Adipocyte (in vitro differentiated cells): Measurements from ENCODE around the gene MYH16.
"Not testable (repeated sequence)": the region's sequence is repeated elsewhere in the genome, so short reads cannot be mapped to it uniquely, and the experiment has no call there.

Experiments
- DNase-seq: peaks from one replicate; pipeline ENCODE4 v3.0.0-alpha.2; 2015; ENCODE audit warnings: low read depth
- H3K27me3 ChIP-seq: replicated peaks from 2 replicates; pipeline ENCODE4 v1.7.0; 2013; ENCODE audit warnings: mild to moderate bottlenecking, low read length, moderate library complexity; ENCODE audit not compliant: control insufficient read depth, insufficient read depth
- H3K36me3 ChIP-seq: 2 replicates; pipeline ENCODE4 v1.7.0; 2013; ENCODE audit warnings: low read length, mild to moderate bottlenecking, moderate library complexity; ENCODE audit not compliant: control insufficient read depth, insufficient read depth, severe bottlenecking
- H3K4me1 ChIP-seq: 2 replicates; pipeline ENCODE4 v1.7.0; 2013; ENCODE audit warnings: mild to moderate bottlenecking, low read length, moderate library complexity; ENCODE audit not compliant: control insufficient read depth, insufficient read depth
- H3K4me3 ChIP-seq: 2 replicates; pipeline ENCODE4 v1.7.0; 2013; ENCODE audit warnings: mild to moderate bottlenecking, low read length, moderate library complexity
- H3K9ac ChIP-seq: 2 replicates; pipeline ENCODE4 v1.7.0; 2013; ENCODE audit warnings: mild to moderate bottlenecking, low read length, moderate library complexity
- H3K9me3 ChIP-seq: 2 replicates; pipeline ENCODE4 v1.7.0; 2013; ENCODE audit warnings: mild to moderate bottlenecking, low read length, moderate library complexity; ENCODE audit not compliant: control insufficient read depth

The MYH16 gene

DNA sequence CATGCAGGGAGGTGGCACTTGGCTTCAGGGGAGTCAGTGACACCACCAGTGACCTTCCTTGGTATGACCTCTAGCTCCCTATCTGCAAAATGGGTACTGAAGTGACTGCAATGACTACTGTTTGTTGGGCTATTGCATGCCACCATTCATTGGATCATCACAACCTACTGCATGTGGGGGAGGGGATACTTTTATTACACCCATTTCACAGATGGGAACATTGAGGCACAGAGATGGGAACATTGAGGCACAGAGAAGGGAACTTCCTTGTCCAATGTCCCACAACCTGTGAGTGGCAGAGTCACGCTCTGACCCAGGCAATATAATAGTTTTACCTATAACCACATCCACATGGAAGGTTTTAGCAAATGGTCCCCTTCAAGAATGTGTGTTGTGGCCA lies 12.2 kb upstream of the MYH16 start:
- Histone ChIP-seq H3K9me3 (peaks cover 5% of the 10 kb centered on the region), H3K36me3 (no peaks in the 10 kb centered on the region), H3K9ac (no peak overlapping the region), H3K4me1 (peaks cover 6% of the 10 kb centered on the region), H3K27me3 (peaks cover 10% of the 10 kb centered on the region), H3K4me3 (no peak overlapping the region)
- no peak for DNase-seq

DNA sequence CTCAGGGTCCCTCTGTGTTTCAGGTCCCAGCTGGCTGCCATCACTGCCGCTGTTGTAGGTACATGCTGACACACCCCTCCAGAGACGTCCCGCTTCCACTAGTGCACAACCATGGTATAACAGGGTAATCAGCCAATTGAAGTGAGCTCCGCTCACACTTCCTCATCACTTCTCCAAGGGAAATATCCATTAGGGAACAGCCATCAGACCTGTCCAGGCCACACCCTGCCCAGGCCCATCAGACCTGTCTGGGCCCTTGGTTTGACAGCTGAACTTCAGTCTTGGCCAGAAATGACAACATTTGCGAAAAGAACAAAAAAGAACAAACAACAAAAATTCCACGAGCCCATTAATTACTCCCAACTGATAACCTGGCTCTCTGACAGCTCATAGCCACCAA lies 11.0 kb upstream of the MYH16 start:
- Histone ChIP-seq H3K9me3 (peaks cover 5% of the 10 kb centered on the region), H3K9ac (no peak overlapping the region), H3K4me3 (no peak overlapping the region), H3K36me3 (no peaks in the 10 kb centered on the region), H3K4me1 (no peaks in the 10 kb centered on the region), H3K27me3 (peaks cover 10% of the 10 kb centered on the region)
- no peak for DNase-seq

DNA sequence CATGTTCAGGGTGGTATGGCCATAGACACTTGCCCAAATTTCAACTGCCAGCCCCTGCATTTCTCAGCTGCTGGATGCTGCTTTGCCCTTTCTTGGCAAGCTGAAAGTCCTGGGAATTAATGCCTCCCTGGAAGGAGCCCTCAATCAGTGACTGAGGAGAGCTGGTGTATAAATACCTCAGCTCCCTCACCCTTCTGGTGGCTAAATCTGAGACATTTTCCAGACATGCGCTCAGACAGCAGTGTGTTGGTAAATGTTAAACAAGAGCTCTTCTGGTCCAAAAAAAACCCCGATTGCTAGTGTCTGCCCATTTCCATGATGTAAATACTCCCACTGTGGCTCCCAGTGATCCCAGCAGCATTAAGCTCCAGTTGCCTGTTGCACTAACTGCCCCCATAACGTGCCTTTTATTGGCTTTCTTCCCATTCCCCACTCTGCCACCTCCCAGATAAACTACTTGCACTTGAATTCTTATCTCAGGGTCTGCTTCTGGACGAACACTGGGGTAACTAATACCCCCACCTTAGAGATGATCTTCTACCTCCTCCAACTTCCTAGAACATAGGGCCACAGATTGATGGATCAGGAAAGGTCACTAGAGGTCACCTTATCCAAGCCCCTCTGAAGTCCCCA lies 6.7 kb upstream of the MYH16 start:
- H3K4me3 ChIP-seq = no peak overlapping the region
- peaks cover 10% of the 10 kb centered on the region for H3K27me3 ChIP-seq
- H3K9me3 ChIP-seq = no peaks in the 10 kb centered on the region
- peaks cover 6% of the 10 kb centered on the region for H3K4me1 ChIP-seq
- no peak overlapping the region for H3K9ac ChIP-seq
- no peak for DNase-seq
- no peaks in the 10 kb centered on the region for H3K36me3 ChIP-seq

DNA sequence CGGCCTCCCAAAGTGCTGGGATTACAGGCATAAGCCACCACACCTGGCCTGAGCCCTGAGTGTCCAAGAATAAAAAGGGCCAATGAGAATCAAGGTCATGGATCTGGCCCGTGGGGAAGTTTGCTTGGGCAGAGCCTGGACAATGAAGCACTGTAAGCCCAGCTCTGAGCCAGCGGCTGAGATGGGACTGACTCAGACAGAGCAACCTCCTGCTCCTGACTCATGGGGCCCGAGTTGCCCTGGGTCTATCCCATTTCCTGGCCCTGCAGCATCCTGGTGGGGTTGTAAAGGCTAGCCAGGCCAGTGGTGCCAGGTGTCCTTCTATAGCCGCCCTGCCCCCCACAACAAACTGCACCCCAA lies 5.2 kb upstream of the MYH16 start:
- Histone ChIP-seq H3K4me1 (peaks cover 6% of the 10 kb centered on the region), H3K9me3 (no peaks in the 10 kb centered on the region), H3K4me3 (no peak overlapping the region), H3K36me3 (no peaks in the 10 kb centered on the region), H3K27me3 (peaks cover 10% of the 10 kb centered on the region), H3K9ac (no peak overlapping the region)
- DNase-seq = peak; percentile 65

DNA sequence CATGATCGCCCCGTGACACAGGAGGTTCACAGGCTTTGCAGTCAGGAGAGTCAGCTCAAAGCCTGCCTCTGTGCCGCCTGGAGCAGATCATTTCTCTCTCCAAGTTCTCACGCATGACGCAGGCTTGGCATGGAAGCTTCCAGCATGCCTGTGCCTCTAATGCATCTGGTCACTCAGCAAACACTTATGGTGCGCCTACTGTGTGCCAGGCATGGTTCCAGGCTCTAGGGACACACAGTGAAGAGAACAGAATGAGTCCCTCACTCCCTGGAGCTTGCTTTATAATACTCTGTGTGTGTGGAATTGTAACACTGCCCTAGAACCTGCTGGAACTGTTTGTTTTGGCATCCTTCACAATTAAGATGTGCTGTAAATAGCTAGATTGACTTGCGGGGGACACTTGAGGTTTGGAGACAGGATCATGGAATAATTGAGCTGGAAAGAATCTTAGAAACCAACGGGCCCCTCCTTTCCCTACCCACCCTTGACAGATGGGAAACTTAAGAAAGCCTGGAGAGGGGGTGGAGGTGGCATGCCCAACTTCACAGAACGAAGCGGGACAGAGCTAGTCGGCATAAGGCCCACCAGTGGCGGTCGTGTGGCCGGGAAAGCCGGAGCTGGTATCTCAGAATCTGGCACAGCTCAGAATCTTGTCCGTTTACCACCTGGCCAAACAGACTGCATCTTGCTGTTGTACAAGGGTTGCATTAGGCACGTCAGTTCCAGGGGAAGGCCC lies 4.6 kb upstream of the MYH16 start:
- H3K9me3 ChIP-seq = no peaks in the 10 kb centered on the region
- H3K4me3 ChIP-seq = no peak overlapping the region
- no peaks in the 10 kb centered on the region for H3K36me3 ChIP-seq
- peaks cover 6% of the 10 kb centered on the region for H3K27me3 ChIP-seq
- peak; percentile 9 for DNase-seq
- no peak overlapping the region for H3K9ac ChIP-seq
- H3K4me1 ChIP-seq = peaks cover 6% of the 10 kb centered on the region

DNA sequence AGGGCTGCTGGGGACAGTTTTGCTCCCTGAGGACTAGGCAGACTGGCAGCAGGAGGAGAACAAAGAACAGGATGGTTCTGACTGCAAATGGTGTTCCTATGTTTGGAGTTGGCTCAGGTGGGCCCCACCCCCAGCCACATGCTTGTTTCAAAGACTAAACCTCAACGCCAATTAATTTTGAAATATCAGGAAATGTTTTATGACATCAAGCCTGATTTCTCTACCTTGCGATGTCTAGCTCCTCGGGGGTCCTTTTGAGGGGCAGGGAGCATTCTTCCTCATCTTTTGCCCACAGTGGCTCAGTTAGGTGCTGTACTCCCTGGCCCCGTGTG lies 4.1 kb upstream of the MYH16 start:
- Histone ChIP-seq H3K36me3 (no peaks in the 10 kb centered on the region), H3K27me3 (peaks cover 5% of the 10 kb centered on the region), H3K9me3 (no peaks in the 10 kb centered on the region), H3K4me1 (peaks cover 6% of the 10 kb centered on the region), H3K4me3 (no peak overlapping the region), H3K9ac (no peak overlapping the region)
- DNase-seq = no peak

DNA sequence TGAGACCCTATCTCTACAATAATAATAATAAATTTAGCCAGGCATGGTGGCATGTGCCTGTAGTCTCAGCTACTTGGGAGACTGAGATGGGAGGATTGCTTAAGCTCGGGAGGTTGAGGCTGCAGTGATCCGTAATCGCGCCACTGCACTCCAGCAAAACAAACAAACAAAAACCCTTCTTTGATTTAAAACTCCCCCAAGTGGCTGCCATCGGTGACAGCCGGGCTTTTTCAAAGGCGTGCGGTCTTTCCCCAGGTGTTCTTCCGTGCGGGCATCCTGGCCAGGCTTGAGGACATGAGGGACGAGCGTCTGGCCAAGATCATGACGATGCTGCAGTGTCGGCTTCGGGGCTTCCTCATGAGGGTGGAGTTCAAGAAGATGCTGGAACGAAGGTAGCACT lies 1.9 kb upstream of the MYH16 start:
- no peak for DNase-seq
- Histone ChIP-seq H3K4me1 (peaks cover 6% of the 10 kb centered on the region), H3K9ac (no peak overlapping the region), H3K36me3 (no peaks in the 10 kb centered on the region), H3K9me3 (no peaks in the 10 kb centered on the region), H3K4me3 (no peak overlapping the region), H3K27me3 (no peaks in the 10 kb centered on the region)

DNA sequence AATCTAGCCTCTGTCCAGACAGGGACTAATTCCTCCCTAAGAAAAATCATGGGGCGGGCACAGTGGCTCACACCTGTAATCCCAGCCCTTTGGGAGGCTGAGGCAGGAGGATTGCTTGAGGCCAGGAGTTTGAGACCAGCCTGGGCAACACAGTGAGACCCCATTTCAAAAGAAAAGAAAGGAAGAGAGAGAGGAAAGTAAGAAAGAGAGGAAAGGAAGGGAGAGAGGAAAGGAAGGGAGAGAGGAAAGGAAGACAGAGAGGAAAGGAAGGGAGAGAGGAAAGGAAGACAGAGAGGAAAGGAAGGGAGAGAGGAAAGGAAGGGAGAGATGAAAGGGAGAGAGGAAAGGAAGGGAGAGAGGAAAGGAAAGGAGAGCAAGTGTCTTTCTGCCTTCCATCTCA lies 922 bp downstream of the MYH16 start:
- not testable (repeated sequence) for DNase-seq, H3K4me1 ChIP-seq, H3K36me3 ChIP-seq

DNA sequence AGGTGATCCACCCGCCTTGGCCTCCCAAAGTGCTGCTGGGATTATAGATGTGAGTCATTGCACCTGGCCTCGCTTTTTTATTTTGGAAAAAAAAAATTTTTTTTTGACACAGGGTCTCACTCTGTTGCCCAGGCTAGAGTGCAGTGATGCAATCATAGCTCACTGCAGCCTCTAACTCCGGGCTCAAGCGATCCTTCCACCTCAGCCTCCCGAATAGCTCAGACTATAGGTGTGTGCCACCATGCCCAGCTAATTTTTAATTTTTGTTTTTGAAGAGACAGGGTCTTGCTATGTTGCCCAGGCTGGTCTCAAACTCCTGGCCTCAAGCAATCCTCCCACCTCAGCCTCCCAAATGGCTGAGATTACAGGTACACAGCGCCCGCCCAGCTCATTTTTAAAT lies 2.3 kb downstream of the MYH16 start:
- not testable (repeated sequence) for H3K27me3 ChIP-seq, H3K9me3 ChIP-seq, H3K4me3 ChIP-seq, H3K9ac ChIP-seq, H3K4me1 ChIP-seq, H3K36me3 ChIP-seq, DNase-seq

More for the DNA sequence above, 922 bp downstream of the MYH16 start:
- not testable (repeated sequence) for H3K9me3 ChIP-seq, H3K27me3 ChIP-seq, H3K4me3 ChIP-seq, H3K9ac ChIP-seq

DNA sequence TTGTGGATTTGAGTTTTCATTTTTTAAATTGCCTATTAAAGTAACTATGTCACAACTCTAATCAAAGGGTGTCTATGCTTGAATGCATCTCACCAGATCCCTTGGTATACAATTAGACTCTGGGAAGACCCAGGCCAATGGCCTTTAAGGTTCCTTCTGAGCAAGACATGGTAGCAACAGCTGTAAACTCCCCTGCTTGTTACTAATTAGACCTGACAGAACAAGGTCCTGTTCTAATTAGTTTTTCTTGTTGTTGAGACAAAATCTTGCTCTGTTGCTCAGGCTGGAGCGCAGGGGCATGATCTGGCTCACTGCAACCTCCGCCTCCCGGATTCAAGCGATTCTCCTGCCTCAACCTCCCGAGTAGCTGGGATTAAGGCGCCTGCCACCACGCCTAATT lies 2.9 kb downstream of the MYH16 start:
- Histone ChIP-seq H3K9me3 (no peaks in the 10 kb centered on the region), H3K4me1 (no peaks in the 10 kb centered on the region), H3K4me3 (no peak overlapping the region), H3K36me3 (no peaks in the 10 kb centered on the region), H3K9ac (no peak overlapping the region), H3K27me3 (no peaks in the 10 kb centered on the region)
- no peak for DNase-seq

DNA sequence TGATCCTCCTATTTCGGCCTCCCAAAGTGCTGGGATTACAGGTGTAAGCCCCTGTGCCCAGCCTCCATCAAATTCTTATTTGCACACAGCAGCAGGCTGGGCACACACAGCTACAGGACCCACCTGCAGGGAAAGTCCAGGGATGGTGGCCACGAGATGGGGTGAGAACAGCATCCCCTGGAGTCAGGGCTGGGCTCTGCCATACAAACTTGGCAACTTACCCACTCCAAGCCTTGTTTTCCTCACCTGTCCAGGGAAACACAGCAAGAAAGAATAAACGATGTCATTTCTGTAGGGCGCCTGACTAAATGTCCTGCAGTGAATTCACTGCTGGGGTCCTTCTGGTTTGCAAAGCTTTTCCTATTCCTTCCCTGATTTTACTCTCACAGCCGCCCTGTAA lies 5.5 kb downstream of the MYH16 start:
- H3K9me3 ChIP-seq = no peaks in the 10 kb centered on the region
- H3K4me3 ChIP-seq = no peak overlapping the region
- no peak overlapping the region for H3K9ac ChIP-seq
- H3K27me3 ChIP-seq = no peaks in the 10 kb centered on the region
- no peaks in the 10 kb centered on the region for H3K4me1 ChIP-seq
- no peak for DNase-seq
- no peaks in the 10 kb centered on the region for H3K36me3 ChIP-seq

DNA sequence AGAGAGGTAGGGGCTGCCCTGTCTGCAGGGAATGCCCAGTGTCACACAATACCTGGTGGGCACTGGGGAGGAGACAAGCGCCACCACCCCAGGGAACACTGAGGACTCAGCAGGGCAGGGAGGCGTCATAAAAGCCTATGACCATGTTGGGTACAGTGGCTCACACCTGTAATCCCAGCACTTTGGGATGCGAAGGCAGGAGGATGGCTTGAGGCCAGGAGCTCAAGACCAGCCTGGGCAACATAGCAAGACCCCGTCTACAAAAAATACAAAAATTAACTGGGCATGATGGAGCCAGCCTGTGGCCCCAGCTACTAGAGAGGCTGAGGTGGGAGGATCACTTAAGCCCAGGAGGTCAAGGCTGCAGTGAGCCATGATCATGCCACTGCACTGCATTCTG lies 11.5 kb downstream of the MYH16 start:
- not testable (repeated sequence) for H3K27me3 ChIP-seq, H3K9ac ChIP-seq, H3K36me3 ChIP-seq, DNase-seq, H3K4me1 ChIP-seq, H3K9me3 ChIP-seq, H3K4me3 ChIP-seq
